AG09319 (cell line): ENCODE measurements around the gene CLTC.

Source experiments
- DNase-seq: peaks from one replicate; pipeline ENCODE4 v3.0.0-alpha.2; 2010; ENCODE audit warnings: low read depth; ENCODE audit errors: extremely low read depth
- CTCF ChIP-seq: IDR thresholded peaks from 2 replicates; pipeline ENCODE4 v1.5.1; 2011; ENCODE audit warnings: low read depth, mild to moderate bottlenecking, inconsistent platforms, low read length, moderate library complexity

The CLTC gene

DNA sequence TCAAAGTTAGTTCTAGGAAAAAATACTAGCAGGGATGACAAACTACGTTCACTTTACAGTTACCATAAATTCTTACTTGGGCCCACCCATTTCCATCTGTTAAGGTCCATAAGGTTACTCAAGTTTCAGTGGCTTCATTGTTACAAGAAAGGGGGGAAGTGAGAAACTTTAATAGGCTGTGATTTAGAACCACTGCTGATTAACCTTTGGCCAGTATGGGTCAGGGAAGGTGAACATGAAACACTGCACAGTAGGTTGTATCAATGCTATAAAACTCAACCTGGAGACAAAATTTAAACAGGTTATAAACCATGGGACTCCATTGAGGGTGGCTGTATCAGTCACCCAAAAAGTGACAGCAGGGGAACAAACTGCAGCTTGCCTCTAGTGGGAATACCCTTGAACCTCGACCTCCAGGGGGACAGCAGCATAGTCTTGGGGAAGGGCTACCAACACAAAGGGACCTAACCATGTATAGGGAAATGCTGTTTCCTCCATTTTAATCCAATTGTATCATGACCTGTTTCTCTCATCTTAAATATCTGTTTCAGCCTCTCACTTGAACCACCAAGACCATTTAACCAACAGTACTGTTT is 77.1 kb downstream of the CLTC start:
- TF ChIP-seq CTCF: no peak

GRCh38 chr17:59698143-59698542 is 78.4 kb downstream of the CLTC start:
- no peak for DNase-seq
- TF ChIP-seq CTCF: no peak

More for the DNA sequence above, 77.1 kb downstream of the CLTC start:
- no peak for DNase-seq

GRCh38 chr17:59699218-59699617 is 79.5 kb downstream of the CLTC start:
- no peak for TF ChIP-seq CTCF
- no peak for DNase-seq

DNA sequence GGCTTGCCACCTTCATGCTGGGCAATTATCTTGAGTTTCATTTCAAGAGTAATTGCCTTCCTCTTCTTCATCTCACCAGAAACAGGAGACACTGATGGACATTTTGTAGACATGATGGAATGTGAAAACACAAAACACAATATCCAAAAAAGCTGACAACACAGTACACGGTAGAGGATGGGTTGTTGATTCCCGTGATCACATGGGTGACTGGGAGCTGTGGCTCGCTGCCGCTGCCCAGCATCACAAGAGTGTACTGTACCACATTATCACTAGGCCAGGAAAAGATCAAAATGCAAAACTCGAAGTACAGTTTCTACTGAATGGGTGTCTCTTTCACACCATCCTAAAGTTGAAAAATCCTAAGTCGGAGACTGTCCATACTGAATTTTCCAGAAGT is 80.1 kb downstream of the CLTC start:
- no peak for TF ChIP-seq CTCF
- no peak for DNase-seq

DNA sequence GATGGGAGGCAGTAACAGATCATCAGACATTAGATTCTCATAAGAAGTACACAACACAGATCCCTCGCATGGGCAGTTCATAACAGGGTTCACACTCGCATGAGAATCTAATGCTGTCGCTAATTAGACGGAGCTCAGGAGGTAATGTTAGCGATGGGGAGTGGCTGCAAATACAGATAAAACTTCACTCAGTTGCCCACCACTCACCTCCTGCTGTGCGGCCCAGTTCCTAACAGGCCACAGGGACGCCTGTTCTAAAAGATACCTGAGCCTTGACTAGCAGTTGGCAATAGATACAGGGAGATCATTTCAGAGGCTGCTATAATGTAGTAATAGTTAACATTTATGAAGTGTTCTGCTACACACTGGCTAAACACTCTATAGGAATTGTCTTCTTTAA is 82.6 kb downstream of the CLTC start:
- no peak for DNase-seq
- TF ChIP-seq CTCF: no peak

DNA sequence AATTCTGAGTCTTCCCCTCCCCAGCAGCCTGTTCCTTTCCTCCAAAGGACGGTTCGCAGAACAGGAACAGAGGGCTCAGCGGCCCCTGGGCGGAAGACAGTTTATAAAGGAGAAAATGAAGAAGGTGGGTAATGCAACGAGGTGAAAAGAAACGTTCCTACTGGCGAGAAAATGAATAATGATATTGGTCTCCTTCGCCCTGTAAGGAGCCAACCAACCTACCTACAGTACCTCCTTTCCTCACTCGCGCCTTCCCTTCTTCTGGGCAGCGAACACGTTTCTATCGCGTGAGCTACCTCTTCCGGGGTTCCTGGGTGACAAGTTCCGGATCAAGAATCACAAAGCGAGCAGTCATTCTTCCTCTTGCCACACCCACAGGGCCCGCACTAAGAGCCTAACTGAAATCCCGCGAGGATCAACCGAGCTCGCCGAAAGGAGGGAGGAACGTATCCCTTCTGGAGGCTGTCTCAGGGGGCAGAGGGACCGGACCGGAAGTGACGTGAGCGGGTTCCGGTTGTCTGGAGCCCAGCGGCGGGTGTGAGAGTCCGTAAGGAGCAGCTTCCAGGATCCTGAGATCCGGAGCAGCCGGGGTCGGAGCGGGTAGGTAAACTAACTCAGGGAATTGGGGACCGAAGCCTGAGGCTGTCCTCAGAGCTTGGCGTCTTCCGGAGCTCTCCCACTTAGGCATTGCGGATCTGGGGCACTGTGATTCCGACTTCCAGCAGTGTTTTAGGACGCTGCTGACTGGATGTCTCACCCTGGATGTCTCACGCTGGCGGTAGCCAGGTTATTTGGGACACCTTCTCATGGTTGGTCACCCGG is 87.7 kb downstream of the CLTC start, which contains the start of the genes PTRH2 and VMP1:
TSS of gene PTRH2 (minus strand) at position 282 of the 822 bp plus-strand sequence. CDS start 9,452 bp downstream, outside the sequence.
TSS of gene VMP1 (plus strand) at position 506 of the 822 bp plus-strand sequence. CDS start 23,793 bp downstream, outside the sequence.
- TF ChIP-seq CTCF: no peak
- DNase-seq: peak; percentile 99

DNA sequence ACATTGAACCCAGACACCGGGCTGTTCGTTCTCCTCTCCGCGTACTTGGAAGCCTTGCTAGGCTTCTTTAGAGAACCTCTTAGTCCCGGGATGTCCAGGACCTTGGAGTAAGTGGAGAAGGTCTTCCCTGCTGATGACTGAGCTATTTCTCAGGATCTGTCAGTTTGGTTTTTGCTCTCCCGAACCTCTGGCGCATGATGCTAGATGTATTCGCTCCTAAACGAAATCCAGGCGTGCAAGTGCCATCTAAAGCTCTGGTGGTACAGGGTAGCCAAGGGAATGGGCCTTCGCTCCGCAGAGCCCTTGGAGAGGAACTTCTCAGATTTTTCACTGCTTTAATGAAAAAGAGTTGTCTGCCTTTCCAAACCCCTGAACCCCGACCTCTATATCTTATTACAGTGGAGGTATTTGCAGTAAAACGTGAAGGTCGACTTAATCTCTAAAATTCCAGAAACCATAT is 88.3 kb downstream of the CLTC start:
- no peak for DNase-seq
- TF ChIP-seq CTCF: no peak
